Measurements from ENCODE around the gene MGAT4A.
A peak's percentile ranks its signal among the peaks of the same experiment; 100 is the strongest.
"Not testable (repeated sequence)": the region's sequence is repeated elsewhere in the genome, so short reads cannot be mapped to it uniquely, and the experiment has no call there.

Gene MGAT4A

DNA sequence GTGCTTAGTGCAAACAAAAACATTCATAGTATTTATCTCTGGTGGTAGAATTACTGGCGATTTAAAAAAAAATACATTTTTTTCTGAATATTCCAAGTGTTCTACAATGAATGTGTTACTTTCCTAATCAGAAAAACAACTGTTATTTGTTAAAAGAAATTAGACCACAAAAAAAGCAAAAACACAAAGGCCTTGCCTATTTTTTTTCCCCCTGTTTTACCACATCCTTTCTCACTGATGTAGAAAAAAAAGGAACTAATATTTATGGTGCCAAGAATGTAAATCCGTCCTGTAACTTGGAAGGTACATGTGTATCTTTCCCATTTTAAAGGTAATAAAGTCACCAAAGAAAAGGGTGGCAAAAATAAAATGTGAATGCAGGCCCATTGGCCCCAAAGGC lies 28.4 kb upstream of the MGAT4A start:
- no peak for DNase-seq

DNA sequence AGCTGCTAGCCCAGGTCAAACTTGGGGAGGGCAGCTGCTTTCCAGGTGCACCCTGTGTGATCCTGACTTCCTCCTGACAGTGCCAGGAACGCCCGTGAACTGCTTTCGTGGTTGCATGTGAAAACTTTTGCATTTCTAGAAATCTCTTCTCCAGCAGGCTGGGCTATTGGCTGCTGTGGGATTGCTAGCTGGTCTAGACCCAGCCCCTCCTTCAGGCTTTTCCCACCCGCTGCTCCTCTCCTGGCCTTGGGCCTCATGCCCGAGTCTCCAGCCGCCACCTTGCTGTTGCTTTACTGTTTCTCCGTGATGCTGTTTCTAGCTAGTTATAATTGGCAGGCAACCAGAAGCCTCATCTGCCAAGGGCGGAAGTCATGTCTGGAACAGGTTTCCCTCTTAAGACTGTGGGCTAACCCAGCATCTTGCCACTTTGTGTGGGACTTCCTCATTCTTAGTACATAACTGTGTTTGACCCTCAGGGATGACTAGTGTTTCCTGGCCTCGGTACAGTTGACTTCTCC lies 27.0 kb upstream of the MGAT4A start:
- peak; percentile 75 for DNase-seq

DNA sequence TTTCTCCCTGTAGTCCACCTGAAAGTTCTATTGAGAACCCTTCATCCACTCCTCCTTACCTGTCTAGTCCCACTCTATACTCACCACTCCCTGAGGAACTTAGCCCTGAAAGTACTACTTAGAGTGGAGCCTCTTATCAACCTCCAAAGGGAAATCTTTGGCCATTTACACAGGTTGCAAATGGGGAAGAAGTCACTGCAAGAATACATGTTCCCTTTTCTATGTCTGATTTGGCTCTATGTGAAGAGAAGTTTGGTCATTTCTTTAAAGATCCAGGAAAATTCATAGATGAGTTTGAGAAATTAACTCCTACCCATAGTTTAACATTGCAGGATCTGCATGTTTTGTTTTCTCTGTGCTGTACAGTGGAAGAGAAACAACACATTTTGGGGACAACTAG lies 22.9 kb upstream of the MGAT4A start:
- no peak for DNase-seq

DNA sequence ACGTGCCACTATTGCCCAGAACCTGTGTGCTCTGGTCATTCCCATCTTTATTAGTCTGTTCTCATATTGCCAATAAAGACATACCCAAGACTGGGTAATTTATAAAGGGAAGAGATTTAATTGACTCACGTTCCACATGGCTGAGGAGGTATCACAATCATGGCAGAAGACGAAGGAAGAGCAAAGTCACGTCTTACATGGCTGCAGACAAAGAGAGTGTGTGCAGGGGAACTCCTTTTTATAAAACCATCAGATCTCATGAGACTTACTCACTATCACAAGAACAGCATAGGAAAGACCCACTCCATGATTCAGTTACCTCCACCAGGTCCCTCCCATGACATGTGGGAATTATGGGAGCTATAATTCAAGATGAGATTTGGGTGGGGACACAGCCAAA lies 21.8 kb upstream of the MGAT4A start:
- DNase-seq: not testable (repeated sequence)

DNA sequence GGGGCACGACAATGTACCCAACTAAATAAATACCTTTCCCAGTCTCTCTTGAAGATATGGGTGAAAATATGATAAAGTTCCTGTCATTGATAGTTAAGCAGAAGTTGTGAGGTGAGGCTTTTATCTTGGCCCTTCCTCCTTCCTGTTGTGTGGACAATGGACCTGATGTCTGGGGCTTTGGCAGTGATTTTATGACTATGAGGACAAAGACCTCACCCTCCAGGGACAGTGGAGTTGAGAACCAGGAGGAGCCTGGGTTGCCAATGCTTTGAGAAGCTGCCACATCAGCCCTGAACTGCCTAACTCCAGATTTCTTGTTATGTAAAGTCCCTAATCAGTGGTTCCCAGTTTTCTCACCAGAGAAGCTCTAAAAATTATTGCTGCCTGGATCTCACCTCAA lies 20.8 kb upstream of the MGAT4A start:
- DNase-seq: no peak

DNA sequence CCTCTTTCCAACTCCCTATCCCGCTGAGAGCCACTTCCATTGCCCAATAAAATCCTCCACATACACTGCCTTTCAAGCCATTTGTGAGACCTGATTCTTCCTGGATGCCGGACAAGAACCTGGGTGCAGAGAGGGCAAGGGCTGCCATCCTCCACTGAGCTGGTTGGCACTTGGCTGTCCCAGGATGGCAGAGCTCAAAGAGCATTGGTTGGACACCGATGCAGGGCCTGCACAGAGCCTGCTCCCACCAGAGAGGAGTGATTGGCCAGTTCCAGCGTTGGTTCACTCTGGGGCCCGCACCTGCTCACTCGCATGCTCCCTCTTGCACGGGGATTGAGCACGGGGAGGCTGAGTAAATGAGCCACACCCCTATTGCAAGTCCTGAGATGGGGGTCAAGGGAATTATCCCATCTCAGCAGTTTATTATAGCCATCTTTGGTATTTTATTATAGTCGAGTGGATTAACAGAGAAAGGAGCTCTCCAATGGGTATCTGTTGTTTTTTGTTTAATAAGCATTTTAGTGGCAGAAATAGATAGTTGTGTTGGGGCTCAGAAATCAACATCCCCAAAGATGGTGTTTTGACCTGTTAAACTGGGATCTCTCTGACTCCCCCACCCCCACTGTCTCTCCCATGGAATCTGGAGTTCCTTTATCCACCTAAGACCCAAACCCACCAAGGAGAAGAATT lies 19.8 kb upstream of the MGAT4A start:
- DNase-seq: no peak

DNA sequence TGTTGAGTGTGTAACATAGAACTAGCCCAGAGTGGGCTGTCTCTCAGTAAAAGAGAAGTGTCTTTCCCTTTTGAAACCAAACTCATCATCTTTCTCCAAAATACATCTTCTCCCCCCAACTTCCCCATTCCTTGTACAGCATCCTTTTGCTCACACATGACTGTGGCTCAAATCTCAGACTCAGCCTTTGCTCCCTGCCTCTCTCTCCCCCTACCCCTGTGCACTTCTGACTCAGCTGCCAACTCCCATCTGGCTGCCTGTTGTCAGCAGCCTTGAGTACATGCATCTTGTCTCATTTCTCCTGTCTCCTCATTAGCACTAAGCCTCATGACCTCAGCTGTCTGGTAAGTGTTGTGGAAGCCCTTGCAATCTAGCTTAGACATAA lies 18.1 kb upstream of the MGAT4A start:
- DNase-seq: no peak

DNA sequence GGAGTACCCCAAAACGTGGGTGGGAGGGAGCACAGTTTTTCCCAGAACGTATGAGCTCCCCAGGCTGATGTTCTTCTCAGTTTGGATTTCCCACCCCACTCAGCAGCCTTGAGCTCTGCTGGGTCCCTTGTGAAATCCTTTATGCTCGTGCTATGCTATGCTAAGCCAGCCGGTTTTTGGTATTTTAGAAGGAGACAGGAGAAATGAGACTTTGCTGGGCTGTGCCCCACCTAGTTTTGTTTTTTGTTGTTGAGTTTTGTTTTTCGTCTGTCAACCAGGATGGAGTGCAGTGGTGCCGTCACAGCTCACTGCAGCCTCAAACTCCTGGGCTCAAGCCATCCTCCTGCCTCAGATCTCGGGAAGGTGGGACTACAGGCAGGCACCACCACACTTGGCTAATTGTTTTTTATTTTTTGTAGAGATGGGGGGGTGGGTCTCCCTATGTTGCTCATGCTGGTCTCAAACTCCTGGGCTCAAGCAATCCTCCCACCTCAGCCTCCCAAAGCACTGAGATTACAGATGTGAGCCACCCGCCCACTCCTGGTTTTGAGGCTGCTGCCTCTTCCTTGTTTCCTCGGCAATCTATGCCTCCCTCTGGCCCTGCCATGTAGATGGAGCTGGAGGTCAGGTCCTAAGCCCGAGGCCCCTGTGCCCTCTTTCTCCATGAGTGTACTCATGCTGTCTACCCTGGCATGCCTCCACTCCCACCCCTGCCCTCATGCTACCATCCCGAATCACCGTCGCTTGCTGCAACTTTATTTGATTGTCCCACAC lies 17.5 kb upstream of the MGAT4A start:
- no peak for DNase-seq

DNA sequence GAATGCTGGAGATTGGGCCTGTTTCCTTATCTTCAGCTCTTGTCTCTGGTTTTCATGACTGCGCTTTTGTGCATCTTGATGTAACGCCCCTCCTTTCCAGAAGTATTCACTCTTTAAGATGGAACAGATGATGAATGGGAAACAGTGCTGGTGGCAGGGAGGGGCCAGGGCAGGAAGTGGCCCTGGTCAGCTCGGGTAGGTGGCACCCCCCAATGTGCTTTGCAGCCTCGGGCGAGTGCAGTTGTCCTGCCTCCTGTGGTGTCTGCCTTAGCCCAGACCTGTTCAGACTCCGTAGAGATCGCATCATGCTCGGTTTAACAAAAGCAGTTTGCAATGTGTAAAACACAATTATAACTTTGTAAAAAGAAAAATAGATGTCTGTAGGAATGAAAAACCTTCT lies 17.0 kb upstream of the MGAT4A start:
- no peak for DNase-seq

DNA sequence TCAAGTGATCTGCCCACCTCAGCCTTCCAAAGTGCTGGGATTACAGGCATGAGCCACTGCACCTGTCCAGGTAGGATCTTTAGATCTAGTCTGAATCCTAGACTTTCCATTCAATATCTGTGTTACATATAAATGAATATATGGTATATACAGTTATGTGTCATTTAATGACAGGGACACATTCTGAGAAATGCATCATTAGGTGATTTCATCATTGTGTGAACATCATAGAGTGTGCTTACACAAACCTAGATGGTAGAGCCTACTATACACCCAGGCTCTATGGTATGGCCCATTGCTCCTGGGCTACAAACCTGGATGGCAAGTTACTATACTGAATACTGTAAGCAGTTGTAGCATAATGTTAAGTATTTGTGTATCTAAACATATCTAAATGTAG lies 15.5 kb upstream of the MGAT4A start:
- no peak for DNase-seq

DNA sequence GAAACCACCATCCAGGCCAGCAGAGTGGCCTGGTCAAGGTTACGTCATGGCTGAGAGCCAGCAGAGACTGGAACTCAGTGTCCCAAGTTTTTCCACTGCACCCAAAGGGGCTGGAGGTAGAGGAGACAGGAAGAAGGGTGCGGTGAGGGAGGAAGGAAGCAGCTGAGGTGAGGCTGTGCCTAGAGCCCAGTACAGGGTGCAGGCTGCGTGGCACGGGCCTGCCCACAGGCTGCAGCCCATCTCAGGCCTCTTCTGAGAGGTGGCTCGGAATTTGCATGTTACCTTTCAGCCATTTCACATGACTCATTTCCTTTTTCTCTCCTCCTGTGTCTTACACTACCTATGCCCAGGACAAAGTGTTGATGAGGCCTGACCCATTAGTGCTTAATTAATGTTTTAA lies 13.7 kb upstream of the MGAT4A start:
- DNase-seq: no peak

DNA sequence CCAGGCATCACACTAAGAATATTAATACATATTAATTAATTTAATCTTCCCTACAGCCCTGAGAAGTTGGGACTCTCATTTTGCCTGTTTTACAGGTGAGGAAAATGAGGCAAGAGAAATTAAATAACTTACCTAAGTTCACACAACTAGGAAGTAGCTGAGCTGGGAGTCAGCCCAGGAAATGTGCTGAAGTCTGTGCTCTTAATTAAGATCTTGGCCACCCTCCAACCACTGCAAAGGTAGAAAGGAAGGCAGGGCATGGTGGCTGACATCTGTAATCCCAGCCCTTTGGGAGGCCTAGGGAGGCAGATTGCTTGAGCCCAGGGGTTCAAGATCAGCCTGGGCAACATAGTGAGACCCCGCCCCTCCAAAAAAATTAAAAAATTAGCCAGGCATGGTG lies 12.9 kb upstream of the MGAT4A start:
- no peak for DNase-seq

DNA sequence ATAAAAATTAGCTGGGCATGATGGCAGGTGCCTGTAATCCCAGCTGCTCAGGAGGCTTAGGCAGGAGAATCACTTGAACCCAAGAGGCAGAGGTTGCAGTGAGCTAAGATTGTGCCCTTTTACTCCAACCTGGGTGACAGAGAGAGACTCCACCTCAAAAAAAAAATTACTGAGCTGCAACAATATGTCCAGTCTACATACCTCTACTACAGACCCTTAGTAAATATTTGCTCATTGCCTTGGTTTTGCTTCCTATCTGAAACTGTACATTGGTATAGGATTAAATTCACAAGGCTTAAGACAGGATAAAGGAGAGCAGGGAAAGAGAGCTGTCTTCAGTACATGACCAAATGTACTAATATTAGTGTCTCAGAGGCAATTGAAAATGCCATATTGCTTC lies 8.1 kb upstream of the MGAT4A start:
- DNase-seq: no peak

DNA sequence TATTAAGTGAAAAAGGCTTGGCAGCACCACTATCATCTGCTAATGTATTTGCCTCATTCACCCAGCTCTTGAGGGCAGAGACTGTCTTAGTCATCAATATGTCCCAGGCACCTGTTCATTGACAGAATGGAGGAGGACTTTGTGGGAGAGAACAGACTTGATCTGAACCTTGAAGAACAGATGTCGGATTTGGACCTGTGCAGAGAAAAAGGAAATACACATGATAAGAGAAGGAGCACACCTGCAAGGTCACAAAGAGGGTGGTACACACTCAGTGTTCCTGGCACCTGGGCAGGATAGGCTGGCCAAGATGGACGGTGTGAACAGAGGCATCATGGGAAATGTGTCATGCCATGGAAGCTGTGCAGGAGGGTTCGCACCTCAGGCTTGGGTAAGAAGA lies 7.4 kb upstream of the MGAT4A start:
- no peak for DNase-seq

DNA sequence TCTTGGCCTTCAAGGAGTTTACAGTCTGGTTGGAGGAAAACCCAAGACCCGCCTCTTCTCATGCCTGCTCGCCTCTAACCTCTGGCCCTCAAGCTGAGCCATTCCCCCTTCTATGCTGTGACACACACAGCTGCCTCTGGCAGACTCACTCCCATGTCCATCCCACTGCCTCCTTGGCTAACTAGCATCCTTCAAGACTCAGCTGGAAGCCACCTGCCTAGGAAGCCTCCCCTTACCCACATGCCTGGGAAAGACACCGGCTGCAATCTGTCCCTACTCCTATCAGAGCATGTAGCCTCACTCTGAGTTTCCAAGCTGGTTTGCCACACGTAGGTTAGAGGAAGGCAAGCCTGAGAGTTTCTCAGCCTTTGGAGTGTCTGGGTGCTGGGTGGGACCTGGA lies 6.9 kb upstream of the MGAT4A start:
- DNase-seq: no peak

DNA sequence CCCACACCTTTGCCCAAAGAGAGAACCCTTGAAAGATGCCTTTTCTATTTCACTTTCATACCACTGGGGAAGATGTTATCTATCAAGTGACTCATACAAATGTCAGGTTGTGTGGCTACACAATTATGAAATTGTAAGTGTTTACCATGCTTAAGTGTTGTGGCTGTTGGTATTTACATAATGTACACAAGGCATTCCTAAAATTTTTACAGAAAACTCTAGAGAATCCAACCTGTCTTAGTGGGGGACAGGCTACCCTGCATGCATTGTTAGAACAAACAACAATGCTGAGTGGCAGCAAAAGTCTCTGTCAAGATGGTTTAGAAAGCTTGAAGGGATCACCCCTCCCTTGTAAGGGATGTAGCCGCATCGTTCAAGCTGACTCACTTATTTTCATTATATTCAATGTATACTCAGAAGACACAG lies 5.5 kb upstream of the MGAT4A start:
- DNase-seq: peak; percentile 43

DNA sequence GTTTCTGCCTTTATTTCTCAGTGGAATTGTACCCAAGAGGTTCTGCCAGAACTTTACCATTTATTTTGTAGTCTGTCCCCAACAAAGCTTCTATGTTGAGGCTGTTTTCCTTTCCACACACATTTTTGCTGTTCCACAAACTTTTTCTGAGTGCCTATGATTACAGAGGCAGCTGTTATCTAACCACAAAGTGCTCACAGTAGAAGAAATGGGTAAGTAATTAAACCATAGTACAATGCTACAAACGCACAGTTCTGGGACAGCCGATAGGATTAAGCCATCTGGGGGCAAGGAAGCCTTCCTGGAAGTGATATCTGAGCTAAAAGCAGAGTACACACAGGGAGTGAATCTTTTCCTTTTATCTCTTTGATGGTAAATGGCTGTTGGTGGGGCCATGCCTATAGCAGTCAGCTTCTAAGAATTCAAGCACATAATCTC lies 3.9 kb upstream of the MGAT4A start:
- no peak for DNase-seq

DNA sequence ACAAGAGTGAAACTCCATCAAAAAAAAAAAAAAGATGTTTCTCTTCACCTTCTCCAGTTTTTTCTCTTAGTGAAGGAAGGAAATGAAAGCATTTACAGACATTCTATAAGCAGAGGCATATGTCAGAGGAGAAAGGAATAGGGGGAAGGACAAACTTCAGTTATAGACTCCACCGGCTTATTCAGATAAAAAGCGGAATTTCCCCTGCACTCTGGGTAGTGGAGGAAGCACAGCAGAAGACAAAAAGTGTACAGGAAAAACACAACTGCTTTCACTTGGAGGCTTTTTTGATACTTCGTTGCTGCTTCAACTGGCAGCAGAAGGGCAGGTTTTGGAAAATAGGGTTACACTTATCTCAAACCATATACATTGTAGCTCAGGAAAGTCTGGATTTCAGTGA lies 3.2 kb upstream of the MGAT4A start:
- DNase-seq: peak; percentile 59

DNA sequence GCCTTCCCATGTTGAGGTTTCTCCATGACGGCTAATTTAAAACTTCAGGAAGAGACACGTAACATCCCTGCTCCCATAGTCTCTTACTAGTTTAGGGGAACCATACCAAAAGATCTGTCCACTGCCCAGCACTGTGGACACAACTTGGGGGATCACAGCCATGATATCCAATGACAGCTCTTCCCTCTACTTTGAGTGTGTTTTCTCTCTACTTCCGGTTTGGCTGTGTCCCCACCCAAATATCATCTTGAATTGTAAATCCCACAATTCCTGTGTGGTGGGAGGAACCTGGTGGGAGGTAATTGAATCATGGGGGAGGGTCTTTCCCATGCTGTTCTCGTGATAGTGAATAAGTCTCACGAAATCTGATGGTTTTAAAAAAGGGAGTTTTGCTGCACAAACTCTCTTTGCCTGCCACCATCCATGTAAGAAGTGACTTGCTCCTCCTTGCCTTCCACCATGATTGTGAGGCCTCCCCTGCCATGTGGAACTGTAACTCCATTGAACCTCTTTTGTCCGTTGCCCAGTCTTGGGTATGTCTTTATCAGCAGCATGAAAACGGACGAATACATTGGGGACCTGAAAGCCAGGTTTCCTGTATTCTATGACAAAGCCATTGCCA lies 1.6 kb upstream of the MGAT4A start:
- DNase-seq: no peak

DNA sequence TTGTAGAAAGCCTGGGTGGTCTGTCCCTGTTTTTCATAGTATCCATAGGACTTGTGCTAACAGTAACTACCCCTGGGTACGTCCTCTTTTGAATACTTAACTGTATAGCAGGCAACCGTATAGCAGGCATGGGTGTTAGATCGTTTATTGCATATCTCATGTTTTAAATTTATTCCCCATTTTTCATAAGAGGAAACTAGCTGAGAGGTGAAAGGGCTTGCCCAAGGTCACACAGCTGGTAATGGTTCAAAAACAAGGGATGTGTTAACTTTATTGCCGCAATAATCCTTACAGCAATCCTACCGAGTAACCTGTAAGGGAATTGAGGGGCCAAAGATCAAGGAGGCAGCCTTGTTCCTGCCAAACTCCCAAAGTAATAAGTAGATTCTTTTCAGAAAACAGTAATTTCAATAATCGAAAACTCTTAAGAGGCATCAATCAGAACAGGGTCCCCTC lies 990 bp upstream of the MGAT4A start:
- DNase-seq: no peak

DNA sequence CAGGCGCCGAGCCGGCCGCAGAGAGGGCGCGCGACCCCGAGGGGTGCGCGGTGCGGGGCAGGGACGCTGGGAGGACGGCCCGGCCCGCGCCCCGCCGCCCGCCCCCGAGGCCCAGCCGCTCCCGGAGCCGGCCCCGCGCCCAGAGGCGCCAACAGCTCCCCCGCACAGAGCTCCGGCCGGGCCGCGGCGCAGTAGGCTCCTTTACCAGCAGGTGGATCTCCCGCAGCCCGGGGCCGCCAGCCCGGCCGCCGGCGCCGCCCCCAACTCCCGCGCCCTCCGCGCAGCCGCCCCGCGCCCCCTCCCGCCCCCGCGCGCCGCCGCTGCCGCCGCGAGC lies 258 bp downstream of the MGAT4A start:
- DNase-seq: no peak

DNA sequence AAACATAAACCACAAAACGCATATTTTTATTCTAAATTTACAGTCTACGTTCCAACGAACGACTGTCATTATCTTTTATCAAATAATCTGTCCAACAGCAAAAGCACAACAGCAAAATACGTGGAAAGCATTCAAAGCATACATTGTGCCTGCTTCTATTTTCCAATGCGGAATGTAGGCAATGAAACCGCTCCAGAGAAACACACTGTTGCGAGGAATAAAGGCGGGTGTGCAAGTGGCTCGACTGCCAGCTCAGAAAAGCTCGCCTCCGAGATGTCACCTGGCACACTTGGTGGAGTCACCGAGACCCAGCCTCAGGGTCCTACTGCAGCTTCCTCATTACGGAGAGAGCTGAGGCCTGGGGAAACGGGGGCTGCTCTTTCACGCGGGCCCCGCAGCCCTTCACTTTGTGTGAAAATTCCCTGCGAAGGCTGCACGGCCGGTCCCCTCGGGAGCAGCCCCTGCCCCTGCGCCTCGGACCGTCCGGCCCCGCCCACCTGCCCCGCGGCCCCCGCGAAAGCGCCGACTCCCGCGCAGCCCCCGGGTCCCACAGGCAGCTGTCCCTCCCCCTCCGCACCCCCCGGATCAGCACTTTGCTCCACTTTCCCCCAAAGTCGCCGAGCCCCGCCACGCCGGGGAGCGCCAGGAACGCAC lies 752 bp downstream of the MGAT4A start:
- DNase-seq: peak; percentile 61

DNA sequence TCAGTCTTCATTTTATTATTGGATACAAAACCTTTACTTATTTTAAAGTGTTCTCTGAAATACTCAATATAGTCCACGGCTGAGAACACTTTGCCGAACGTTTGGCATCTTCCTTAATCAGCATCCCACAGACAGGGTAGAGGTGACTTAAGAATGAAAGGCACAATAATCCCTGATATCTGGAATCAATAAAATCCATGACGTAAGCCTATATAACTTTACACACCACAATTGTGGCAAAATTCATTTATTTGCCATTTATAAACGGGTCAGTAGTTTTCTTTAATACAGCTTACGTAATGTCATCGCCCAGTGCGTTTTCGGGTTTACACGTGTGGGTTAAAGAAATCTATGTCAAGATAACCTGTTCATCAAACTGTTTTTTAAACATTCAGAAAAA lies 1.3 kb downstream of the MGAT4A start:
- DNase-seq: no peak
